Lower leg skin (tissue), 4 donors: ENCODE measurements around the gene KDM4B. TPM values are rescaled to one million over a fixed set of nuclear protein-coding genes. Genes with fewer than 3 reads are reported as not detected.

Experiments used
- DNase-seq, 2 donors: peaks; one replicate each; pipeline ENCODE4 v3.0.0-alpha.2; 2019; ENCODE audit warnings: low spot score in 2 of 2
- H3K4me3 ChIP-seq: fragments of 200-600 bp; sonication (generic); 2 replicates; pipeline ENCODE4 v1.5.1; 2017; ENCODE audit warnings: mild to moderate bottlenecking, low read depth; ENCODE audit not compliant: poor library complexity, severe bottlenecking
- CTCF ChIP-seq, 3 donors: fragments of 450-650 bp; IDR thresholded peaks; one replicate each; pipeline ENCODE4 v1.5.1; 2016; ENCODE audit warnings: antibody characterized with exemption in 3 of 3, mild to moderate bottlenecking in 3 of 3, moderate library complexity in 2 of 3
- POLR2A ChIP-seq, 2 donors: fragments of 450-650 bp; IDR thresholded peaks; one replicate each; pipeline ENCODE4 v1.6.1; 2016 to 2017; ENCODE audit warnings: antibody characterized with exemption in 2 of 2, mild to moderate bottlenecking in 1 of 2, moderate library complexity in 1 of 2
- WGBS, 2 donors: methylation state at CpG; one replicate each; pipeline ENCODE4 v1.1.5; 2018; 5-methylcytosine and 5-hydroxymethylcytosine counted together
- intact Hi-C: fragments of 100-400 bp; cut with DNase I; formaldehyde crosslinking; loops from one replicate; pipeline ENCODE4 v1.15.0; 2023; ENCODE audit warnings: low total_unique reads
- total RNA-seq, 4 donors: library from RNA; depleted of rRNA; stranded (reverse); fragments of >200 nt; gene quantifications; one replicate each; pipeline ENCODE4 v1.1.0, GENCODE V29; 2016

KDM4B gene
- total RNA-seq, 4 donors from 2014 or later: 40.1 to 71.4 (median 51.3) TPM

GRCh38 chr19:5032101-5032967 is 63.4 kb downstream of the KDM4B start:
- intact Hi-C loops: loop anchor here (5.0 kb wide), 2 partner anchors 160 to 225 kb away; no protein-coding TSS in a partner anchor
- H3K4me3 ChIP-seq: no peak overlapping the region
- TF ChIP-seq CTCF (IDR thresholded peaks at IDR 0.05) (no peak), POLR2A (IDR thresholded peaks at IDR 0.05) (no peak)
- WGBS, 2 donors: 86 to 91% methylated on average over 49 to 52 of the region's 52 CpGs
- peak in 1 of 2 donors; percentile 81 for DNase-seq

DNA sequence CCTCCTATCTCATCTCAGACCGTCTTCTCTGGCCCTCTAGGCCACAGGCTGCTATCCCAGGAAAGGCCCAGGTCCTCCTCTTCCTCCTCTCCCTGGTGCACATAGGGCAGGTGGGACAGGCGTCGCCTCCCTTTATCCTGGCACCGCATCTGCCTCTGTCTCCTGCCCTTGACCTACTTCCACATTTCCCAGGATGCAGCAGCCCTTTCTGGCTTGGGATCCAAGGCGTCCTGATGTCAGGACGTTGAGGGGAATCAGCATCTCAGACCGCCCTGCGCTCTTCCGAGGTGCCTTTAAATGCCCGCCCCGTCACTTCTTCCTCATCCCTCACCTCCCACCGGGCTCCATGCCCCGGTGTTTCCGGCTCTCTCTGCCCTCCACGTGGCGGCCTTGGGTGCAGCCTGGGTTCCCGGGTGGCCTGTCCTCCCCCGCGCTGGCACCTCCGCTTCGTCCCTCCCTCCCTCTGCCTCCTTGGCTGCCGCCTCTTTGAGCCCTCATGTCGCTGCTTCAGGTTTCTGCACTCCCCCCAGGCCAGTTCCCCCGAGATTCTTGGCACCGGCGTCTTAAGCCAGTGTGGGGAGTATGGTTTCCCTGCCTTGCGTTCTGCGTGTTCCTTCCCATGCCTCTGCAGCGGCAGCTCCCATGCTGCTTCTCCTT is 66.3 kb downstream of the KDM4B start:
- no peak overlapping the region for H3K4me3 ChIP-seq
- WGBS, 2 donors: 44 to 47% methylated on average over 29 of the region's 29 CpGs
- intact Hi-C loops: no loop called here
- TF ChIP-seq CTCF (IDR thresholded peaks at IDR 0.05) (no peak), POLR2A (IDR thresholded peaks at IDR 0.05) (no peak)
- DNase-seq: no peak

DNA sequence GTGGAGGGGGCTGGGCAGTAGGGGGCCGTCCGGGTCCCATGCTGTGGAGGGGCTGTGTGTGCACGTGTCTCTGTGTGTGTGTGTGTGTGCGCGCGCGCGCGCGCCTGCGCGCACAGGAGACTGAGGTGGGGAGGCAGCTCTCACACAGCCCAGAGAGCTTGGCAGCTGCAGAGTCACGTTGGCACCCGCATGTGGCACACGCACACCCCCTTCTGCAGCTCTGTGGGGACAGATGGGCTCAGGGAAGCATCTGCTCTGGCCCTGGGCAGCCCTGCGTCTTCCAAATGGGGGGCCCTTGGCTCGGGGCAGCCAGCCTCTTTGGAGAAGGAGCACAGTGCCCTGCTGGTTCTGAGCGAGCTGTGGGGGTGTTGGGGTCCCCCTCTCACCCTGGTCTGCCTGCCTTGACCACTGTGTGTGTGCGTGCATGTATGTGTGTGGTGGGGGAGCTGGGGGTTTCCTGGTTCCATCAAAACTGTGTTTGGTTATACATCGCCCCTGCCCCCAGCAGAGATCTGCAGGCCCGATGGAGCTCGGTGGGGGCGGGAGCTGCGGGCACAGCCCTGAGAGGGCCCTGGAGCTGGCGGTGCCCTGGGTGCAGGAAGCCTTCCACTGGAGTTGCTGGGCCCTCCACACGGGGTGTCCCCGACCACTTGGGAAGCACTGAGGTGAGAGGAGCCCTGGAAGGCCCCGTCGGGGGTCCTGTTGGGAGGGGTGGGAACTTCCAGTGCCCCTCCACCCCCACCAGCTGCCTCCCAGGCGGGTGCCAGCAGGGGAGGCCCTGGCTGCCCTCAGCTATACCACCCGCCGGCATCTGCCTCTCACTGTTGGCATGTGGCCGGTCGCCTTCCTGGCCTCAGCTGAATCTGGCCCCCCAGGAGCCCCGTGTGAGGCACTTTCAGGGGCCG is 67.1 kb downstream of the KDM4B start:
- 42 to 66% methylated on average over 27 to 29 of the region's 36 CpGs for WGBS, 2 donors
- H3K4me3 ChIP-seq: no peak overlapping the region
- no peak for DNase-seq
- TF ChIP-seq POLR2A (IDR thresholded peaks at IDR 0.05) (no peak), CTCF (IDR thresholded peaks at IDR 0.05) (no peak)
- intact Hi-C loops: no loop called here

DNA sequence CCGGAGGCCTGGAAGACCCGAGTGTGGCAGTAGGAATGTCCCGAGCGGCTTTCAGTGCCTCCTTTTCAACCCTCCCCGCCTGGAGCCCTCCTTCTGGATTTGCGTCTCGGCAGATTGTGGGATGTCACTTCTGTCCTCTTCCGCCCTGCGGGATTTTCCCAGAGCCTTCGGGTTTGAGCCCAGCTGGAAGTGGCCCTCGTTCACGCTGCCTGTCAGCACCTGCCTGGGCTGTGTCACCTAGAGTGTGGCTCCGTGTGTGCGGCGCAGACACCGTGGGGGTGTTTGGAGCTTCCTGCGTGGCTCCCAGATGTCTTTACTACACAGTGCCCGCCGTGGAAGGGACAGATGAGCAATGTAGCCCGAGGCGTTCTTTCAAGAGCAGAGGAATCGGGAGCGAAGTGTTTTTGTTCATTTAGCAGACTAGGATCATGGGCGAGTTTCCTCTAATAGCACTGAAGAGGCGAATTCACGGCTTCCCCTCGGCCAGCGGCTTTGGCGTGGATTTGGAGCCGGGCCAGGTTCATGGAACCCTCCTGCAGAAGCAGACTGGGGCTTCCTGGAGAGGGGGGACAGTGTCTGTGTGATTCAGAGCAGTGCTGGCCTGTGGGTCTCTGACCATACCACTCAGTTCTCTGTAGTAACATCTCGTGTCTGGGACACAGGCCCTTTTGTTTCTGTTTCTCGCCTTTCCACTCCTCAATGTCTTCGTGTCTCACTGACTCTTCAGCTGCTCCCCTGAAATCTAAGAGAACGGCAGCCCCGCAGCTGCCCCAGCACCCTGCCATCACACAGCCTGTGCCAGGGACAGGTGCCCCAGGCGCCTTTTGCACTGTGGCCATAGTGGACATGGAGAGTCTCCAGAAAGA is 68.0 kb downstream of the KDM4B start:
- DNase-seq: no peak
- intact Hi-C loops: no loop called here
- 28 to 36% methylated on average over 36 of the region's 36 CpGs for WGBS, 2 donors
- no peak for TF ChIP-seq CTCF (IDR thresholded peaks at IDR 0.05)
- TF ChIP-seq POLR2A (IDR thresholded peaks at IDR 0.05): no peak
- H3K4me3 ChIP-seq: no peak overlapping the region

DNA sequence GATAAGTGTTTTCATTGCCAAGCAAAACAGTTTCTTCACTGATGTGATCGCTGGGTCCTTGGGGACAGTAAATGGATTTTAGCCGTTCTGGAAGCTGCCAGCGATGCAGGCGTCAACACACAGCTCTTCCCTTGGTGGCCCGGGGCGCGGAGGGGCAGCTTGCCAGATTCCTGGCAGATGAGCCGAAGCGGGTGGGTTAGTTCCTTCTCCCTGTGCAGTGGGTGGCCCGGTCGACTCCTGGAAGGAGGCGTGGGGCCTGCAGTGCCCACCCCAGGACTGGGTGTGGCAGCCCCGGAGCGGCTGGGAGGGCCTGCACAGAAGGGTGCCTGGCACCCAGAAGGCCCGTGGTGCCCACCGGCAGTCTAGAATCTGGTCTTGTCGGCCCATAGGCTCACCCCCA is 69.0 kb downstream of the KDM4B start:
- DNase-seq: no peak
- intact Hi-C loops: no loop called here
- no peak for TF ChIP-seq POLR2A (IDR thresholded peaks at IDR 0.05)
- no peak for TF ChIP-seq CTCF (IDR thresholded peaks at IDR 0.05)
- H3K4me3 ChIP-seq: no peak overlapping the region
- WGBS, 2 donors: 23 to 49% methylated on average over 12 to 14 of the region's 17 CpGs
